HG02981 (cell line): Measurements from ENCODE around the gene KLC3.

Experiments
- ATAC-seq: cut with Tn5 transposase; IDR thresholded peaks from one replicate; pipeline ENCODE4 v1.9.1; 2021; ENCODE audit warnings: mild to moderate bottlenecking, moderate library complexity; ENCODE audit not compliant: unreplicated experiment

KLC3 gene

GRCh38 chr19:45368737-45369340 lies 28.3 kb downstream of the KLC3 start:
- ATAC-seq = no peak

DNA sequence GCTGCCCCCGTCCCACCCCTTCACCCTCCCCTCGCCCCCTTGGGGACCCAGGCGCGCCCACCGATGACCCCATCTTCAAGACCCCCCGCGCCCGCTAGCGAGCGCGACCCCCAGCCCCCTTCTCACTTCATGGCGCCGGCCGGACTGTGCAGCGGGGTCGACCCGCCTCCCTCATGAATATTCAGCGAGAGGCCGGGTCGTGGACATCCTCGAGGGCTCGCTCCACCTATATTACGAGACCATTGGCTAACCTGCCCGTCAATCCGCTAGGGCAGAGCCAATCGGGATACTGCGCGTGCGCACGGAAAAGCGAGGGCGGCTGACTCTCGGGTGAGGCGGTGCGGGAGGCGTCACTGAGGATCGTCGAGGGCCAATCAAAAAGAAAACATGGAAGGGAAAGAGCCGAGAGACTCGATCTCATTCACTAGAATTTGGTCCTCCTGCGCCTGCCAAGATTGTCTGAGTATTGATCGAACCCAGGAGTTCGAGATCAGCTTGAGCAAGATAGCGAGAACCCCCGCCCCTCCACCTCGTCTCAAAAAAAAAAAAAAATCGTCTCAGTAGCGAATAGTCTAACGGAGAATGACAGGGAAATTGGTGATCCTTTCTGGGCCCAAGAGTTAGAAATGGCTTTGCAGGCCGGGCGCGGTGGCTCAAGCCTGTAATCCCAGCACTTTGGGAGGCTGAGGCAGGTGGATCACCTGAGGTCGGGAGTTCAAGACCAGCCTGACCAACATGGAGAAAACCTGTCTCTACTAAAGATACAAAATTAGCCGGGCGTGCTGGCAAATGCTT lies 30.1 kb downstream of the KLC3 start, which contains the start of gene ERCC2:
TSS of gene ERCC2 (minus strand) at position 164 of the 795 bp plus-strand sequence. CDS start at position 131, 33 bp downstream.
- peak; percentile 93 for ATAC-seq

- ATAC-seq = no peak
These were observed 35.6 kb downstream of the KLC3 start for GRCh38 chr19:45376045-45376724.

DNA sequence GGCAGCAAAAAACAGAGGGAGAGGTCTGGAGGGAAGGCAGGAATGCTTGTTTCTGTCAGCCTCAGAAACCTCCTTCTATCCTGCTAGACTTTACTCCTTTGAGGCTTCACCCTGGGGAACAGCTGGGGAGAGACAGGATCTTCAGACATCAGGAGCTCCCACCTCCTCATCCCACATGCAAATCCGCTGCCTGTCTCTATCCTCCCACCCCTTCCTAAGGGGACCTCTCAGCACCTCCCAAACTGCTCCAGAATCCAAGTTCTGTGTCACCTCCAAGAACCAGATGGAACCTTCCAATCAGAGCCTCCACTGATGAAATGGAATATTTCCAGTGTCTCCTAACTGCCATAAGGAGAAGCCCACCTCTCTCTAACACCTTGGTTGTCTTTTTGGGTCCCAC lies 39.6 kb downstream of the KLC3 start:
- ATAC-seq = no peak

GRCh38 chr19:45382426-45382825 lies 41.9 kb downstream of the KLC3 start:
- no peak for ATAC-seq

DNA sequence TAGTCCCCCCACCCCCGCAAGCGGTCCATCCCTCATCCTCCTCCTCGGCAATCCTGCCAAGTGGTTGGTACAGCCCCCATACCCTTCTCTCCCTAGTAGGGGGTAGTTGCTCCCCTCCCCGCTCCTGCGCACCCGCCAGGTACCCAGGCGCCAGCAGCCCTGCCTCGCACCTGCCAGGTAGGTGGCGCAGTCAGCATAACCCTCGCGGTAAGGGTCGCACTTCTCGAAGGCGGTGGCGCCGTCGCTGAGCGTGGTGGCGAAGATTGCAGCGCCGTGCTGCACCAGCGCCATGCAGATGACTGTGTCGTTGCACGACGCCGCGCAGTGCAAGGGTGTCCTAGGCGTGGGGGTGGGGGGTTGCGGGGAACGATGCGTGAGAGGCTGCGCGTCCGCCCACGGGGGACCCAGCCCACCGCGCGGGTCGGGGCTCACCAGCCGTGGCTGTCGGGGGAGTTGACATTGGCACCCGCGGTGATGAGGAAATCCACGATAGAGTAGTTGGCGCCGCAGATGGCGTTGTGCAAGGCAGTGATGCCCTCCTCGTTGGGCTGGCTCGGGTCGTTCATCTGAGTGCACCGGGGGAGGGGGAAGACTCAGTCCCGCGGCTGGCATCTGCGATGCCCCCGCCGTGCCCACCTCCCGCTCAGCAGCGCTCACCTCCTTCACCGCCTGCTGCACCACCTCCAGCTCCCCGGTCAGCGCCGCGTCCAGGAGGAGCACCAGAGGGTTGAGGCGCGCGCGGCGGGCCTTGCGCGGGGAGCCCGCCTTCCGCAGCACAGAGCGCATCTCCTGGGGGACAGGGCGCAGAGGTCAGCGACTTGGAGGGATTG lies 45.1 kb downstream of the KLC3 start:
- ATAC-seq = no peak

- ATAC-seq = no peak
These were observed 50.8 kb downstream of the KLC3 start for GRCh38 chr19:45391346-45391745.

DNA sequence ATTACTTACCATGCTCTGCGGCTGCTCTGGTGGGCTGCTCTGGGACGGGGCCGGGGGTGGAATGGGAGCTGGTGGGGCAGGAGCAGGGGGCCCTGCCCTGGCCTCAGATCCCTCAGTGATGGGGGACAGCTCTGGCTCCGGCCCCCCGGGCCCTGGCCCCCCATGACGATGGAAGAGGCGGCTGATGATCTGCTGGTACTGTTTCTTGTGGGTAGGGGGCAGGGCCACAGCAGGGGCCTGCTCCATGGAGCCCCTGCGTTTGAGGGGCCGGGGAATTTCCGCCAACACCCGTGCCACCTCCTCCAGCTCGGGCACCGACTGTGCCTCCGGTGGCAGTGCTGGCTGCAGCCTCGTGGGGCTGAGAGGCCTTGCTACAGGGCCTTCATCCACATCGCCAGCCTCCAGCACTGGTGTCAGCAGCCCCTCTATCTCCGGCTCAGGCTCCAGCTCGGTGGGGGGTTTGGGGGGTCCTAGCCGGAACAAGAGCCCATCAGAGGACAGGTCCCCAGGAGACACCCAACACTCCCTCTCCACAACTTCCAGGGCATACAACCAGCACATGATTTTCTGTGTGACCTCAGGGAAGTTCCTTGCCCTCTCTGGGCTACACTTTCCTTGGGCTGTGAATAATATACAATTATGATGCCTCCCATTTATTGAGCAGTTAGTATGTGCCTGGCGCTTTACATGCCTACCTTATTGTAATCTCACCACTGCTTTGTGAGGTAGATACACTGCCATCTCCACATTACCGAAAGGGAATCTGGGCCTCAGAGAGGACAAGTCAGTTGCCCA lies 51.5 kb downstream of the KLC3 start:
- no peak for ATAC-seq

DNA sequence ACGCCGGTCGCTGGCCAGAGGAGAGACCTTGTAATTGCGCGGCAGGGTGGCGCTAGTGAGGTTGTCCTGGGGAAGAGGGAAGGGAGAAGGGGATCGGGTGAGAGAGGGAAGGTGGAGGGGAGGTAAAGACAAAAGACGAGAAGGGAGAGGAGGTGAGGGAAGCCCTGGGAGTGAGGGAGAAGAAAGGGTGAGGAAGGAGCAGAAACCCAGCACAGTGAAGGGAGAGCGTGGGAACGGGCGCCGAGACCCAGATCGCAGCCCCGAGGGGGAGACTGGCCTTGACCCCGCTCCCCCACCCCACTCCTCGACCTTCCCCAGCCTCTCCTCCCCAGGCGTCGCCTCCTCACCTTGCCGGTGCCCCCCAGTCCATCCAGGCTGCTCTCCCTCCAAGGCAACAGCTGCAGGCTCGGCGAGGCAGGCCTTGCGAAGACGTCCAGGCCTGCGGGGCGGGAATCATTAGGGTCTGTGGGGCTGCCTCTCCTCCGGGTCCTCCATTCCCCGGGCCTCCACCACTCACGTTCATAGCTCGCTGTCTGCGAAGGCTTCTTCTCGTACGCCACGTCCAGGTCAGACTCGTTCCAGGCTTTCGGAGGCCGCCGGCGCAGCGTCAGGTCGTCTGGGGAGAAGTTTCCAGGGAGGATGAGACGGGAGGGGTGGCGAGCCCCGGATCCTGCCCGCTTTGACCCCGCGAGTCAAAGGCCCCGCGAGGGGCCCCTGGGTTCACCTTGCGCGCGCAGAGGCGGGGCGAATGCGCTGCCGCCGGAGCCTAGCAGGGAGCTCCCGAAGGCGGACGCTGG lies 55.5 kb downstream of the KLC3 start:
- no peak for ATAC-seq

- no peak for ATAC-seq
These were observed 59.6 kb downstream of the KLC3 start for GRCh38 chr19:45400192-45400591.
